Small intestine (tissue), 7 donors: ENCODE data around the gene TNFRSF9. TPM values are rescaled to one million over a fixed set of nuclear protein-coding genes. Genes with fewer than 3 reads are reported as not detected.
A peak's percentile ranks its signal among the peaks of the same experiment; 100 is the strongest.
"Not testable (repeated sequence)": the region's sequence is repeated elsewhere in the genome, so short reads cannot be mapped to it uniquely, and the experiment has no call there.

Experiments used
- DNase-seq, 2 donors: peaks; one replicate each; pipeline versions ENCODE4 v3.0.0 to v3.0.0-alpha.2; 2013
- FAIRE-seq: peaks from 2 replicates; lab custom pipeline; 2012; peaks lifted over from hg19 to GRCh38; lab: Jason Lieb, UNC
- H3K27ac ChIP-seq, 3 donors: one replicate each; pipeline ENCODE4 v1.5.1; 2013; ENCODE audit warnings: low read length in 2 of 3, mild to moderate bottlenecking in 2 of 3, control low read depth in 1 of 3, inconsistent platforms in 1 of 3, low read depth in 1 of 3, moderate library complexity in 1 of 3
- H3K27me3 ChIP-seq, 3 donors: one replicate each; pipeline ENCODE4 v1.6.1; 2013; ENCODE audit warnings: low read length in 3 of 3, inconsistent platforms in 1 of 3; ENCODE audit not compliant: control insufficient read depth in 3 of 3, insufficient read depth in 3 of 3
- H3K36me3 ChIP-seq, 3 donors: one replicate each; pipeline ENCODE4 v1.6.1; 2013; ENCODE audit warnings: low read length in 3 of 3, inconsistent platforms in 1 of 3, low read depth in 1 of 3, mild to moderate bottlenecking in 1 of 3, moderate library complexity in 1 of 3; ENCODE audit not compliant: control insufficient read depth in 3 of 3, insufficient read depth in 2 of 3
- H3K4me1 ChIP-seq, 3 donors: one replicate each; pipeline ENCODE4 v1.6.1; 2013; ENCODE audit warnings: low read length in 2 of 3, inconsistent platforms in 1 of 3, low read depth in 1 of 3, mild to moderate bottlenecking in 1 of 3, moderate library complexity in 1 of 3; ENCODE audit not compliant: control insufficient read depth in 3 of 3, insufficient read depth in 2 of 3
- H3K4me3 ChIP-seq, 3 donors: one replicate each; pipeline ENCODE4 v1.5.1; 2013; ENCODE audit warnings: low read length in 3 of 3, control low read depth in 1 of 3, inconsistent platforms in 1 of 3, low read depth in 1 of 3, mild to moderate bottlenecking in 1 of 3, moderate library complexity in 1 of 3
- H3K9me3 ChIP-seq, 2 donors: one replicate each; pipeline ENCODE4 v1.6.1; 2013; ENCODE audit warnings: low read depth in 1 of 2, low read length in 1 of 2; ENCODE audit not compliant: control insufficient read depth in 2 of 2, insufficient read depth in 1 of 2
- WGBS, 3 donors: extraction: QIAGEN DNeasy Blood & Tissue Kit; methylation state at CpG; one replicate each; pipeline ENCODE4 v1.1.7; 2013; 5-methylcytosine and 5-hydroxymethylcytosine counted together
- polyA plus RNA-seq, 4 donors: library from polyadenylated mRNA; stranded (reverse) in 3 of 4; unstranded in 1 of 4; fragments of 200-250 nt in 3 of 4; fragments of 120-200 nt in 1 of 4; gene quantifications; one replicate each; pipeline versions ENCODE4 v1.2.1 to v1.2.3, GENCODE V29; 2013
- donor health status: healthy with polysubstance abuse.
- donor health status: control.
- donor health status: control.
- donor health status: Bipolar disorder and iron deficiency.
- donor health status: healthy.

TNFRSF9 gene
- polyA plus RNA-seq, 4 donors = 0.13 to 0.38 TPM; not detected in 2

DNA sequence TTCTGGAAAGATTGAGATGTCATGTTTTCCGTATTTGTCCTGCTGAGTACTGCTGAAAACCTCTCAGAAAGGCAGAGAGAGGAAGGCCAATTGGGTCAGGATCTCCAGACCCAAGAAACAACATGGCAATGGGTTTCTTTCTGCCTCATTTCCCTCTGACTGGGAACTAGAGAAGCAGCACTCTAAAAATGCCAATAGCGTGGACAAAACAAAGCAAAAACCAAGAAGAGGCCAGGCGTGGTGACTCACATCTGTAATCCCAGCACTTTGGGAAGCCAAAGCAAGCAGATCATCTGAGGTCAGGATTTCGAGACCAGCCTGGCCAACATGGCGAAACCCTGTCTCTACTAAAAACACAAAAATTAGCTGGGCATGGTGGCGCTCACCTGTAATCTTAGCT is 18.3 kb downstream of the TNFRSF9 start:
- peaks cover 0 to 9% (median 0%) of the 10 kb centered on the region in 3 donors for H3K27me3 ChIP-seq
- no peaks in the 10 kb centered on the region for H3K9me3 ChIP-seq
- no peak for FAIRE-seq
- no peaks in the 10 kb centered on the region for H3K36me3 ChIP-seq
- WGBS, 3 donors = 88 to 90% (median 88%) methylated on average over 6 of the region's 6 CpGs
- H3K4me1 ChIP-seq = no peaks in the 10 kb centered on the region
- H3K4me3 ChIP-seq = no peak overlapping the region
- H3K27ac ChIP-seq = no peak overlapping the region
- DNase-seq = no peak

DNA sequence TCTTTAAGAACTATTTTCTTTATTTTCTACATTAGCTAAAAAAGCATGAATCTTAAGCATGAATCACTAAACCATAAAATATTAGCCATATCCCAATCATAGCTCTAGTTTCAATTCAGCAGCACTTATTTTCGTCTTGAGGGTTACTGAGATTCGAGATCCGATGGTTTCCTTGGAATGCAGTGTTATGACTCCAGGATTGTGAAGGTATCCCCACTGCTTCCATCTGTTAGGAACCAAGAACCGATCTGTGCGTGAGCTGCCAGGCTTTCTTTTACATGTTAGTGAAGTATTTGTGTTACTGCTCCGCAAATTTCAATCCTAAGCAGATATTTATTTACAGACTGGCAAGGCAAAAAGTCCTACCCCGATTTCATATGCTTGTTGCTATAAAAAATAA is 18.8 kb downstream of the TNFRSF9 start:
- Histone ChIP-seq H3K4me1 (no peaks in the 10 kb centered on the region), H3K27me3 (peaks cover 0 to 4% (median 0%) of the 10 kb centered on the region in 3 donors), H3K9me3 (no peaks in the 10 kb centered on the region), H3K4me3 (no peak overlapping the region), H3K36me3 (no peaks in the 10 kb centered on the region), H3K27ac (no peak overlapping the region)
- no peak for FAIRE-seq
- WGBS, 3 donors = 86 to 95% (median 91%) methylated on average over 7 of the region's 7 CpGs
- no peak for DNase-seq

DNA sequence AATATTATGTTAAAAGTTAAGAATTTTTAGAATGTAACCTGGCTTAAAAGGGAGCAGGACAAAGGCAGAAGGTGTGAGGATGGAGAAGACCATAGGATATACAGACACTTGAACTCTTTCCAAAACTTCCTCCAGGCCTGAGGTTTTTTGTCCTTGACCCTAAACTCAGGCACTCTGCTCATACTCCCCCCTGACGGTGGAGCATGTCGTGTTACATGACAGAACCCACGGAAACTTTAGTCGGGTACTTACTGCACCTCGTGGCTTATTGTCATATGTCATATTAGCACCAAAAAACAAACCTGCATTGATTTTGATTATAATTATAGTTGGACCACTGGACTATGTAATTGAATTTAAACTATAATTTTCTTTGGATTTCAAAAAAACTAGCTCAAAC is 20.8 kb downstream of the TNFRSF9 start:
- FAIRE-seq (no peak), DNase-seq (no peak)
- 77 to 89% (median 86%) methylated on average over 5 of the region's 5 CpGs for WGBS, 3 donors
- H3K27ac ChIP-seq = no peak overlapping the region
- H3K36me3 ChIP-seq = no peaks in the 10 kb centered on the region
- H3K4me3 ChIP-seq = no peak overlapping the region
- no peaks in the 10 kb centered on the region for H3K4me1 ChIP-seq
- H3K9me3 ChIP-seq = no peaks in the 10 kb centered on the region
- peaks cover 0 to 4% (median 0%) of the 10 kb centered on the region in 3 donors for H3K27me3 ChIP-seq

DNA sequence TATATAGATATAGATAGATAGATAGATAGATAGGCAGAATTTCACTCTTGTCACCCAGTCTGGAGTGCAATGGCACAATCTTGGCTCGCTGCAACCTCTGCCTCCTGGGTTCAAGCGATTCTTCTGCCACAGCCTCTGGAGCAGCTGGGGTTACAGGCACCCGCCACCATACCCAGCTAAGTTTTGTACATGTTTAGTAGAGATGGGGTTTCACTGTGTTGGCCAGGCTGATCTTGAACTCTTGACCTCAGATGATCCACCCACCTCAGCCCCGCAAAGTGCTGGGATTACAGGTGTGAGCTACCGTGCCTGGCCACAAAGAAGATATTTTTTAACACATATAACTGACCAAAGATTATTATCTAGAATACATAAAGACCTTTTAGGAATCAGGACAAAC is 22.7 kb downstream of the TNFRSF9 start:
- DNase-seq, H3K9me3 ChIP-seq, H3K4me1 ChIP-seq, FAIRE-seq, H3K27ac ChIP-seq, H3K36me3 ChIP-seq, H3K27me3 ChIP-seq, H3K4me3 ChIP-seq: not testable (repeated sequence)
- 68 to 80% (median 77%) methylated on average over 5 of the region's 5 CpGs for WGBS, 3 donors

DNA sequence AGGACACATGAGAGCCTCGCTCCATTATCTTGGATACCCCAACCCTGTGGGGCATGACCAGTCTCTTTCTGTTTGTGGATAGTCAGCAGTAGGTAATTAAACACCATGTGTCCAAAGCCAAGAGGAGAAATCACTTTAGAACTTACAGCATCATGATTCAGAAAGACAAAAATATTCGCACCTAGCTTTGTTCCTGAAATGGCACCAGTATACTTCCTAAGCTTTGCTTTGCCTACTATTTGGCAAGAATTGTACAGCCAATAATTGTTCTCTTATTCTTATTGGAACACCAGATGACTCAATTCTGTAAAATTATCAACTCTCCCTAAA is 24.2 kb downstream of the TNFRSF9 start:
- no peaks in the 10 kb centered on the region for H3K9me3 ChIP-seq
- no peaks in the 10 kb centered on the region for H3K36me3 ChIP-seq
- no peaks in the 10 kb centered on the region for H3K27me3 ChIP-seq
- 83 to 93% (median 87%) methylated on average over 2 of the region's 2 CpGs for WGBS, 3 donors
- H3K4me3 ChIP-seq = no peak overlapping the region
- H3K4me1 ChIP-seq = peaks cover 0 to 3% (median 0%) of the 10 kb centered on the region in 3 donors
- H3K27ac ChIP-seq = no peak overlapping the region
- FAIRE-seq (no peak), DNase-seq (no peak)

DNA sequence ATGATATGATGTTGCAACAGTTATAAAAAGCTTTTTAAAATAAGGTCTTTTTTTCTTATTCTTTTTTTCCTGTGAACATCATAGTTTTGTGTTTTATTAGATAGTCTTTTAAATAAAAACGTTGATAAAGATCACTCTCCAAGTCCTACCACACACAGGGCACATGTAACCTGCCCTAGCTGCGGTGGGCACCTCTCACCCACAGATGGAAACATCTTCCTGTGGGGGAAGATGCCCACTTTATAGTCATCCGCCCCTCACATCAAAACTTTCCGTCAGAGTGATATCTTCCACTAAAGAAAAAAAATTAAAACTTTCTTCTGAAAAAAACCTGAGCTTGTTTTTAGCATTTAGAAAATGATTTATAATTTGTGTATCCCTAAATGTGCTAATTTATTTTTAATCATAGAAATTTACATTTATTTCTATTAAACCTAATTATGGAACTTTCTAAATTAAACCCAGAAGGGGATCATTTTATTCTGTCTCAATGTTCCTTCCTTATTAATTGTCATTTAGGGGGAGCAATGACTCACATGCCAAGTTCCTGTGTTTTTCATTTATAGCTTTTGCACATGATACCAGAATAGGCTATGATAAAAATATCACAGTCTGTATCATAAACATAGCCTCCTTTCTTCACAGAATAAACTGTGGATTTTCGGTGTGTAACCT is 24.7 kb downstream of the TNFRSF9 start:
- Histone ChIP-seq H3K4me1 (peaks cover 0 to 3% (median 0%) of the 10 kb centered on the region in 3 donors), H3K27ac (no peak overlapping the region), H3K36me3 (no peaks in the 10 kb centered on the region), H3K4me3 (no peak overlapping the region), H3K27me3 (no peaks in the 10 kb centered on the region), H3K9me3 (no peaks in the 10 kb centered on the region)
- 60 to 62% (median 60%) methylated on average over 5 of the region's 5 CpGs for WGBS, 3 donors
- DNase-seq (no peak), FAIRE-seq (no peak)

DNA sequence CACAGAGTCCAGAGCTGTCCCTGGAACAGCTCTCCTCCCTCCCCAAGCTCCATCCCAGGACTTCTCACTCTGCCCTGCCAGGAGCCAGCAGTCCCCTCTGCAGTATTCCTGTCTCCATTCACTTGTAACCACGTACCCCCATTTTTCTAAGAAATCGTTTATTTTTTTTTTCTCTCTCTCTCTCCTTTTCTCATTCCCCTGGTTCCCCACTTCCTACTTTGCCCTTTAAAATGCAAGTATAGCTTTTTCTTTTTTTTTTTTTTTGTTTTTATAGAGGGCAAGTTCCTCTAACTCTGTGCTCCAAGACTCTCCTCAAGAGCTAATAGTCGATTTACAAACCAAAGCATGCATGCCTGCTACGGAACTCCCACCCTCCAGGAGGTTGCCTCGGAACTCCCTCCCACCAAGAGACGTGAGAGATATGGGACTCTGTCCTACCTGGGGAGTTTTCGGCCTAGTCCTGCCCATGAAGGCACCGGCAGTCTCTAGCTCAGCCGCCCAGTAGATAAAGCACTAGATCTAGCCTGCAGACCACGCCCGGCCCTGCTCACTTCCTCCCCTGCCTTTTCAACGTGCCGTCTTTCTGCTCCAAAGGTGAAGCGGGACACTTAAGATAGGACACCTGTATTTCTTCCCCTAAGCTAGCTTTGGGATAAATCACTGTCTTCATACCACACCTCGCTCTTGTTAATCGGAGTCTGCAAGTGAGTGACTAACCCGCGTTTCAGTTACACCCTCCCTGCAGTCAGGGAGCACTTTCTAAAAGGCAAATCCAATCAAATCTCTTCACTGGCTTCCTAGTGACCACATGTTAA is 27.7 kb downstream of the TNFRSF9 start:
- peaks cover 0 to 3% (median 0%) of the 10 kb centered on the region in 3 donors for H3K4me1 ChIP-seq
- no peaks in the 10 kb centered on the region for H3K36me3 ChIP-seq
- FAIRE-seq = no peak
- no peaks in the 10 kb centered on the region for H3K27me3 ChIP-seq
- peak overlapping the region in 1 of 3 donors; percentile 42 for H3K27ac ChIP-seq
- H3K9me3 ChIP-seq = no peaks in the 10 kb centered on the region
- DNase-seq = peak; percentile 59 to 61
- peak overlapping the region in 2 of 3 donors; percentile 23 to 27 for H3K4me3 ChIP-seq
- WGBS, 3 donors = 16 to 38% (median 29%) methylated on average over 18 of the region's 18 CpGs

DNA sequence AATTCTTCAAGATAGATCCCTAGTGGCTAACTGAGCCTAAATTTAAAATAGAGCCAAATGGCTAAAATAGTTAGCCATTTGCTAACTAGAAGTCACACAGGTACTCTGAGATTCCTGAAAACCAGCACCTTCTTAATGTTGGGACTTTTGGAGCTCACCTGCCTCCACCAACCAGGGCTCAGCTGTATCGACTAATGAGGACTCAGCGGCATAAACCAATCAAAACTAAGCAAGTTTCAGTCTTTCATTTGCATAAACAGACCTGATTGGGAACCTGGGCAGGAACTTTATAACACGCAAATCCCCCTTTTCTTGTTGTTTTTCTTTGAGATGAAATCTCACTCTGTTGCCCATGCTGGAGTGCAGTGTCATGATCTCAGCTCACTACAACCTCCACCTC is 28.5 kb downstream of the TNFRSF9 start:
- DNase-seq (no peak), FAIRE-seq (no peak)
- H3K27me3 ChIP-seq = no peaks in the 10 kb centered on the region
- no peak overlapping the region for H3K4me3 ChIP-seq
- H3K9me3 ChIP-seq = no peaks in the 10 kb centered on the region
- no peak overlapping the region for H3K27ac ChIP-seq
- 86 to 88% (median 87%) methylated on average over 3 of the region's 3 CpGs for WGBS, 3 donors
- no peaks in the 10 kb centered on the region for H3K36me3 ChIP-seq
- peaks cover 0 to 3% (median 0%) of the 10 kb centered on the region in 3 donors for H3K4me1 ChIP-seq
